H9 (cell line): Measurements from ENCODE around the gene KCNIP1. TPM values are rescaled to one million over a fixed set of nuclear protein-coding genes. Genes with fewer than 3 reads are reported as not detected.

Experiments used
- DNase-seq: peaks from one replicate; pipeline ENCODE4 v3.0.0-alpha.2; 2017
- H2AFZ ChIP-seq: one replicate; pipeline ENCODE4 v1.6.1; 2013; ENCODE audit warnings: mild to moderate bottlenecking, low read length, control low read depth, moderate library complexity
- H2AK5ac ChIP-seq: 2 replicates; pipeline ENCODE4 v1.6.1; 2013; ENCODE audit warnings: low read length, control low read depth, mixed read lengths; ENCODE audit not compliant: insufficient read length
- H2BK120ac ChIP-seq: one replicate; pipeline ENCODE4 v1.6.1; 2013; ENCODE audit warnings: low read depth, mild to moderate bottlenecking, low read length, control low read depth, inconsistent platforms; ENCODE audit not compliant: poor library complexity, severe bottlenecking
- H2BK12ac ChIP-seq: 2 replicates; pipeline ENCODE4 v1.6.1; 2013; ENCODE audit warnings: low read length, control low read depth, mixed read lengths, low read depth; ENCODE audit not compliant: insufficient read length
- H2BK15ac ChIP-seq: 2 replicates; pipeline ENCODE4 v1.6.1; 2013; ENCODE audit warnings: low read depth, low read length, control low read depth
- H2BK20ac ChIP-seq: one replicate; pipeline ENCODE4 v1.6.1; 2013; ENCODE audit warnings: low read depth, mild to moderate bottlenecking, low read length, control low read depth, inconsistent platforms; ENCODE audit not compliant: poor library complexity, severe bottlenecking
- H2BK5ac ChIP-seq: 2 replicates; pipeline ENCODE4 v1.6.1; 2013; ENCODE audit warnings: low read length, control low read depth, mixed read lengths; ENCODE audit not compliant: insufficient read length
- H3K14ac ChIP-seq: 2 replicates; pipeline ENCODE4 v1.6.1; 2013; ENCODE audit warnings: low read length, control low read depth; ENCODE audit not compliant: insufficient read depth
- H3K18ac ChIP-seq: 2 replicates; pipeline ENCODE4 v1.6.1; 2013; ENCODE audit warnings: low read depth, mild to moderate bottlenecking, mixed read lengths, low read length, control low read depth; ENCODE audit not compliant: insufficient read length
- H3K23ac ChIP-seq: 2 replicates; pipeline ENCODE4 v1.6.1; 2013; ENCODE audit warnings: low read length, control low read depth, mixed read lengths, low read depth; ENCODE audit not compliant: insufficient read length
- H3K23me2 ChIP-seq: 2 replicates; pipeline ENCODE4 v1.6.1; 2013; ENCODE audit warnings: low read depth, mild to moderate bottlenecking, mixed read lengths, low read length, control low read depth; ENCODE audit not compliant: insufficient read length, poor library complexity, severe bottlenecking
- H3K27ac ChIP-seq: 2 replicates; pipeline ENCODE4 v1.5.1; 2013; ENCODE audit warnings: low read length, control low read depth, mixed read lengths, low read depth; ENCODE audit not compliant: insufficient read length
- H3K27me3 ChIP-seq: 2 replicates; pipeline ENCODE4 v1.6.1; 2013; ENCODE audit warnings: low read length, control low read depth, inconsistent platforms; ENCODE audit not compliant: insufficient read depth
- H3K4ac ChIP-seq: 2 replicates; pipeline ENCODE4 v1.6.1; 2013; ENCODE audit warnings: low read depth, mild to moderate bottlenecking, control low read depth, inconsistent platforms, low read length, moderate library complexity
- H3K4me1 ChIP-seq: 2 replicates; pipeline ENCODE4 v1.6.1; 2013; ENCODE audit warnings: low read length, control low read depth, inconsistent platforms; ENCODE audit not compliant: insufficient read depth
- H3K4me2 ChIP-seq: 2 replicates; pipeline ENCODE4 v1.6.1; 2013; ENCODE audit warnings: low read length, control low read depth, mixed read lengths; ENCODE audit not compliant: insufficient read length, insufficient read depth
- H3K56ac ChIP-seq: 2 replicates; pipeline ENCODE4 v1.6.1; 2013; ENCODE audit warnings: low read depth, mild to moderate bottlenecking, mixed read lengths, low read length, control low read depth; ENCODE audit not compliant: insufficient read length
- H3K79me1 ChIP-seq: 2 replicates; pipeline ENCODE4 v1.6.1; 2013; ENCODE audit warnings: low read depth, mild to moderate bottlenecking, moderate library complexity, low read length, control low read depth, inconsistent platforms; ENCODE audit not compliant: insufficient read depth, poor library complexity, severe bottlenecking
- H3K79me2 ChIP-seq: 2 replicates; pipeline ENCODE4 v1.6.1; 2013; ENCODE audit warnings: low read length, control low read depth, inconsistent platforms; ENCODE audit not compliant: insufficient read depth
- H3K9ac ChIP-seq: 2 replicates; pipeline ENCODE4 v1.6.1; 2013; ENCODE audit warnings: low read length, control low read depth, mixed read lengths; ENCODE audit not compliant: insufficient read length; ENCODE audit errors: extremely low read depth
- H3K9me3 ChIP-seq: one replicate; pipeline ENCODE4 v1.6.1; 2013; ENCODE audit warnings: low read depth, low read length, inconsistent platforms; ENCODE audit not compliant: control insufficient read depth
- H3T11ph ChIP-seq: one replicate; pipeline ENCODE4 v1.6.1; 2013; ENCODE audit warnings: mild to moderate bottlenecking, low read length, control low read depth, inconsistent platforms
- H4K20me1 ChIP-seq: one replicate; pipeline ENCODE4 v1.6.1; 2013; ENCODE audit not compliant: control insufficient read depth, insufficient read length, insufficient read depth
- H4K5ac ChIP-seq: 2 replicates; pipeline ENCODE4 v1.6.1; 2013; ENCODE audit warnings: low read depth, mild to moderate bottlenecking, mixed read lengths, low read length, control low read depth; ENCODE audit not compliant: insufficient read length
- H4K8ac ChIP-seq: replicated peaks from 2 replicates; pipeline ENCODE4 v1.6.1; 2013; ENCODE audit warnings: low read length, control low read depth, mixed read lengths, low read depth; ENCODE audit not compliant: insufficient read length
- H4K91ac ChIP-seq: 2 replicates; pipeline ENCODE4 v1.6.1; 2013; ENCODE audit warnings: low read depth, mild to moderate bottlenecking, moderate library complexity, mixed read lengths, low read length, control low read depth; ENCODE audit not compliant: insufficient read length
- H3K27ac Mint-ChIP-seq, 3 experiments: 2 replicates in 2 of 3; 3 replicates in 1 of 3; pipeline ENCODE4 v1.8.0; 2020 to 2021; ENCODE audit warnings: mixed read lengths in 3 of 3, mild to moderate bottlenecking in 1 of 3, moderate library complexity in 1 of 3
- H3K27me3 Mint-ChIP-seq: 2 replicates; pipeline ENCODE4 v1.8.0; 2021; ENCODE audit warnings: low read depth, mild to moderate bottlenecking, moderate library complexity, mixed read lengths
- H3K36me3 Mint-ChIP-seq, 3 experiments: 2 replicates in 2 of 3; 3 replicates in 1 of 3; pipeline ENCODE4 v1.8.0; 2020 to 2021; ENCODE audit warnings: low read depth in 3 of 3, mixed read lengths in 3 of 3; ENCODE audit not compliant: insufficient read depth in 1 of 3
- H3K4me1 Mint-ChIP-seq, 2 experiments: 2 replicates each; pipeline ENCODE4 v1.8.0; 2020; ENCODE audit warnings: mixed read lengths in 2 of 2
- H3K4me3 Mint-ChIP-seq, 2 experiments: 2 replicates in 1 of 2; 3 replicates in 1 of 2; pipeline ENCODE4 v1.8.0; 2020 to 2021; ENCODE audit warnings: mild to moderate bottlenecking in 2 of 2, mixed read lengths in 2 of 2, moderate library complexity in 1 of 2
- H3K9me3 Mint-ChIP-seq, 2 experiments: 2 replicates in 1 of 2; 3 replicates in 1 of 2; pipeline ENCODE4 v1.8.0; 2020; ENCODE audit warnings: mild to moderate bottlenecking in 2 of 2, mixed read lengths in 2 of 2, moderate library complexity in 1 of 2
- CTCF ChIP-seq: fragments of 200-600 bp; sonication (generic); conservative IDR thresholded peaks from 3 replicates; pipeline ENCODE4 v1.8.0; 2021; ENCODE audit warnings: antibody characterized with exemption, mild to moderate bottlenecking
- WGBS: extraction: QIAGEN DNeasy Blood & Tissue Kit; methylation state at CpG from one replicate; pipeline ENCODE4 v1.1.7; 2013; ENCODE audit warnings: missing lambda C conversion rate, low lambda C conversion rate, mixed read lengths; ENCODE audit not compliant: insufficient read length; ENCODE audit errors: extremely low coverage; 5-methylcytosine and 5-hydroxymethylcytosine counted together
- total RNA-seq: library from RNA; stranded (reverse); gene quantifications from 2 replicates; pipeline ENCODE4 v1.2.1, GENCODE V29; 2021

The KCNIP1 gene
- total RNA-seq, 1 experiment from 2014 or later, result 0.63 TPM

- Histone ChIP-seq H3K4me2 (no peak overlapping the region), H3K27me3 (no peaks in the 10 kb centered on the region), H3K79me2 (no peaks in the 10 kb centered on the region), H4K5ac (no peak overlapping the region), H3K27ac (no peak overlapping the region), H2BK120ac (no peak overlapping the region), H3K4ac (no peak overlapping the region), H4K8ac (no peak overlapping the region), H3K14ac (no peak overlapping the region), H3K9me3 (no peaks in the 10 kb centered on the region), H3K4me1 (no peaks in the 10 kb centered on the region), H3T11ph (no peak overlapping the region), H3K79me1 (no peaks in the 10 kb centered on the region), H2BK20ac (no peak overlapping the region), H4K20me1 (no peaks in the 10 kb centered on the region), H2BK15ac (no peak overlapping the region), H2BK5ac (no peak overlapping the region), H3K56ac (no peak overlapping the region), H3K9ac (no peak overlapping the region), H3K18ac (no peak overlapping the region), H3K23me2 (no peaks in the 10 kb centered on the region), H2AFZ (no peak overlapping the region), H2AK5ac (no peak overlapping the region), H2BK12ac (no peak overlapping the region), H4K91ac (no peak overlapping the region), H3K23ac (no peak overlapping the region)
- H3K4me3 Mint-ChIP-seq, result no peak overlapping the region
- no peak for TF ChIP-seq CTCF
- no peak overlapping the region for H3K27ac Mint-ChIP-seq
- H3K4me1 Mint-ChIP-seq, result peaks cover 8 to 10% of the 10 kb centered on the region in 2 experiments; a peak in 3 of 4 replicates
- no peak for DNase-seq
- H3K36me3 Mint-ChIP-seq, result no peaks in the 10 kb centered on the region
- no CpG with 5 or more reads among the region's 3 CpGs for WGBS
- H3K27me3 Mint-ChIP-seq, result peaks cover 2% of the 10 kb centered on the region
- 0 out of 5 replicates have a peak, but pooled peaks cover 0 to 3% of the 10 kb centered on the region in 2 experiments for H3K9me3 Mint-ChIP-seq
Observed at GRCh38 chr5:170466553-170466952, 37.3 kb upstream of the KCNIP1 start.
